PC-9 (cell line): ENCODE results near the gene TGFB3. TPM values are rescaled to one million over a fixed set of nuclear protein-coding genes. Genes with fewer than 3 reads are reported as not detected.

Experiments used
- BruUV-seq: library from RNA; stranded (reverse); fragments of 400-500 nt; replicated peaks from 2 replicates; lab custom pipeline; 2021; lab: Mats Ljungman, UMichigan
- CTCF ChIA-PET: fragments of 300-600 bp; sonication (Branson Sonifier 250); formaldehyde crosslinking; loops from one replicate; lab custom pipeline; 2022; ENCODE audit warnings: antibody characterized with exemption; lab: Charles Lee
- POLR2A ChIA-PET: fragments of 300-600 bp; sonication (Branson Sonifier 250); formaldehyde crosslinking; loops from one replicate; lab custom pipeline; 2022; ENCODE audit warnings: antibody characterized with exemption; ENCODE audit not compliant: unreplicated experiment; lab: Charles Lee
- DNase-seq, 2 experiments: peaks; one replicate each; pipeline versions ENCODE4 v3.0.0 to v3.0.0-alpha.2; 2015 to 2022; ENCODE audit warnings: mixed read lengths in 1 of 2
- H2AFZ ChIP-seq: fragments of 200-600 bp; sonication (generic); 2 replicates; pipeline ENCODE4 v1.8.1; 2017; ENCODE audit warnings: antibody characterized with exemption
- H3F3A ChIP-seq: fragments of 200-600 bp; sonication (generic); 2 replicates; pipeline ENCODE4 v1.8.1; 2017; ENCODE audit warnings: antibody characterized with exemption, mild to moderate bottlenecking, low read depth; ENCODE audit not compliant: insufficient read depth
- H3K27ac ChIP-seq: fragments of 200-600 bp; sonication (generic); 2 replicates; pipeline ENCODE4 v1.6.1; 2016; ENCODE audit warnings: mixed run types
- H3K27me3 ChIP-seq: fragments of 200-600 bp; sonication (generic); 2 replicates; pipeline ENCODE4 v1.6.1; 2016; ENCODE audit warnings: low read depth, mixed run types; ENCODE audit not compliant: insufficient read depth
- H3K36me3 ChIP-seq: fragments of 200-600 bp; sonication (generic); 2 replicates; pipeline ENCODE4 v1.6.1; 2016; ENCODE audit warnings: low read depth, mixed run types
- H3K4me1 ChIP-seq: fragments of 200-600 bp; sonication (generic); replicated peaks from 2 replicates; pipeline ENCODE4 v1.6.1; 2016; ENCODE audit warnings: mixed run types; ENCODE audit not compliant: insufficient read depth
- H3K4me2 ChIP-seq: fragments of 200-600 bp; sonication (generic); 2 replicates; pipeline ENCODE4 v1.6.1; 2017; ENCODE audit warnings: mixed run types
- H3K4me3 ChIP-seq: fragments of 200-600 bp; sonication (generic); 2 replicates; pipeline ENCODE4 v1.6.1; 2016; ENCODE audit warnings: mixed run types
- H3K79me2 ChIP-seq: fragments of 200-600 bp; sonication (generic); 2 replicates; pipeline ENCODE4 v1.6.1; 2017; ENCODE audit warnings: low read depth, mixed run types
- H3K9me2 ChIP-seq: fragments of 200-600 bp; sonication (generic); 2 replicates; pipeline ENCODE4 v1.8.1; 2017; ENCODE audit warnings: mild to moderate bottlenecking; ENCODE audit not compliant: insufficient read depth
- H3K9me3 ChIP-seq: fragments of 200-600 bp; sonication (generic); 2 replicates; pipeline ENCODE4 v1.8.1; 2016; ENCODE audit warnings: low read depth; ENCODE audit not compliant: insufficient read depth
- H4K20me1 ChIP-seq: fragments of 200-600 bp; sonication (generic); 2 replicates; pipeline ENCODE4 v1.8.1; 2017; ENCODE audit not compliant: insufficient read depth
- EZH2 ChIP-seq: fragments of 200-600 bp; sonication (generic); IDR thresholded peaks from 2 replicates; pipeline ENCODE4 v1.8.0; 2017; ENCODE audit warnings: antibody characterized with exemption, low read depth
- intact Hi-C: fragments of 100-400 bp; cut with micrococcal nuclease; formaldehyde crosslinking; loops from one replicate; pipeline ENCODE4 v1.10.0; 2022; ENCODE audit not compliant: unreplicated experiment
- total RNA-seq: library from RNA; stranded (reverse); gene quantifications from 2 replicates; pipeline ENCODE4 v1.2.3, GENCODE V29; 2021
- TF ChIP-seq, protein P1 (sequence below): fragments of 200-600 bp; sonication (generic); conservative IDR thresholded peaks from 2 replicates; pipeline ENCODE4 v1.6.1; 2017; ENCODE audit warnings: mixed run types, antibody characterized with exemption, mild to moderate bottlenecking, moderate library complexity

TGFB3 gene
- total RNA-seq, 1 experiment from 2014 or later, result 2.8 TPM

DNA sequence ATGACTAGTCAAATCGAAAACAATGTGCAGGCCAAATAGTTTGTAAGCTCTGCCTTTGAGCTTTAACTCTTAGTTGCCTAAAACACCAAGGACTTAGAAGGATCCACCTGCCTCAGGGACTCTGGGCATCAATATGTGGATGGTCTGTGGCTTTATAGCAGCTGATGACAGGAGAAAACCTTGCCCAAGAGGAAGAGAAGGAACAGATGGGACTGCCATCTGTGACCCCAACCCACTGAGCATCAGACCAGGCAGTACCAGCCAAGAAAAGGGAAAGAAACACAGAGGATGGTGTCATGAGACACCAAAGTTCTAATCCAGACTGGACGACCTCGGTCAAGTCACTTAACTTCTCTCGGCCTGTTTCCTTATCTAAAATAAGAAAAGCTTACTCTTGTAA, 12.7 kb downstream of the TGFB3 start:
- H3K9me3 ChIP-seq, result no peaks in the 10 kb centered on the region
- ChIA-PET CTCF (interaction anchor here (0.9 kb wide), 1 partner anchor 391 kb away, joined by 5 read pairs; the partner anchor contains the start of gene FLVCR2), POLR2A (interaction anchor here (0.6 kb wide), 1 partner anchor 1790 kb away, joined by 6 read pairs; no protein-coding TSS in a partner anchor)
- no peaks in the 10 kb centered on the region for H3K27me3 ChIP-seq
- H3K4me1 ChIP-seq, result no peaks in the 10 kb centered on the region
- no peaks in the 10 kb centered on the region for H3K79me2 ChIP-seq
- H2AFZ ChIP-seq, result no peak overlapping the region
- TF ChIP-seq EZH2, result no peak
- TF ChIP-seq, protein P1, sequence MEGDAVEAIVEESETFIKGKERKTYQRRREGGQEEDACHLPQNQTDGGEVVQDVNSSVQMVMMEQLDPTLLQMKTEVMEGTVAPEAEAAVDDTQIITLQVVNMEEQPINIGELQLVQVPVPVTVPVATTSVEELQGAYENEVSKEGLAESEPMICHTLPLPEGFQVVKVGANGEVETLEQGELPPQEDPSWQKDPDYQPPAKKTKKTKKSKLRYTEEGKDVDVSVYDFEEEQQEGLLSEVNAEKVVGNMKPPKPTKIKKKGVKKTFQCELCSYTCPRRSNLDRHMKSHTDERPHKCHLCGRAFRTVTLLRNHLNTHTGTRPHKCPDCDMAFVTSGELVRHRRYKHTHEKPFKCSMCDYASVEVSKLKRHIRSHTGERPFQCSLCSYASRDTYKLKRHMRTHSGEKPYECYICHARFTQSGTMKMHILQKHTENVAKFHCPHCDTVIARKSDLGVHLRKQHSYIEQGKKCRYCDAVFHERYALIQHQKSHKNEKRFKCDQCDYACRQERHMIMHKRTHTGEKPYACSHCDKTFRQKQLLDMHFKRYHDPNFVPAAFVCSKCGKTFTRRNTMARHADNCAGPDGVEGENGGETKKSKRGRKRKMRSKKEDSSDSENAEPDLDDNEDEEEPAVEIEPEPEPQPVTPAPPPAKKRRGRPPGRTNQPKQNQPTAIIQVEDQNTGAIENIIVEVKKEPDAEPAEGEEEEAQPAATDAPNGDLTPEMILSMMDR, result no peak
- no peak overlapping the region for H3K4me2 ChIP-seq
- H4K20me1 ChIP-seq, result no peaks in the 10 kb centered on the region
- H3K36me3 ChIP-seq, result no peaks in the 10 kb centered on the region
- no peak overlapping the region for H3K27ac ChIP-seq
- H3F3A ChIP-seq, result no peaks in the 10 kb centered on the region
- no peak overlapping the region for H3K4me3 ChIP-seq
- H3K9me2 ChIP-seq, result no peaks in the 10 kb centered on the region
- no peak for DNase-seq
- intact Hi-C loops, result no loop called here
- no TSS peak for BruUV-seq

DNA sequence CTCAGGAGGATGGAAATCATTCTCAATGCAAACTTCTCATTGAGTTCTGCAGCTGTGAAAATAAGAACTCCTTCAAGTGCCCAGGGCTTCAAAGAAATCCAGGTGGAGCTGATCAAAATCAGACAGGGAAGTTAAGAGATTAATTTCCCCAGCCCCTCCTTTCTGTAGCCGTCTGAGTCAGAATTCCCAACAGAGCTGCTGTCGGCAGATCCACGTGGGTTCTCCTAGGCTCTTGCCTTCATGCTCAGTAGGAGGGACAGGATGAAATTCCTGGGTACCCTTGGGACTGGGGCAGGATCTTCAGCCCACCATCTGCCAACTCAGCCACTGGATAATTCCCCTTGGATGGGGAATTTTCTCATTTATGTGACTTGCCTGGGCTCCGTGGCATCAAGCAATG, 13.3 kb downstream of the TGFB3 start:
- no peaks in the 10 kb centered on the region for H3K36me3 ChIP-seq
- no TSS peak for BruUV-seq
- H2AFZ ChIP-seq, result no peak overlapping the region
- H3K9me2 ChIP-seq, result no peaks in the 10 kb centered on the region
- no peaks in the 10 kb centered on the region for H3K79me2 ChIP-seq
- no peak overlapping the region for H3K4me3 ChIP-seq
- intact Hi-C loops, result no loop called here
- ChIA-PET CTCF (interaction anchor here (0.9 kb wide), 1 partner anchor 390 kb away, joined by 5 read pairs; the partner anchor contains the start of gene FLVCR2), POLR2A (no interaction called here)
- no peaks in the 10 kb centered on the region for H3K27me3 ChIP-seq
- TF ChIP-seq EZH2, result no peak
- TF ChIP-seq, protein P1, result no peak
- no peak overlapping the region for H3K4me2 ChIP-seq
- H3K27ac ChIP-seq, result no peak overlapping the region
- no peaks in the 10 kb centered on the region for H3K4me1 ChIP-seq
- H3K9me3 ChIP-seq, result no peaks in the 10 kb centered on the region
- DNase-seq, result no peak
- H3F3A ChIP-seq, result no peaks in the 10 kb centered on the region
- H4K20me1 ChIP-seq, result no peaks in the 10 kb centered on the region

DNA sequence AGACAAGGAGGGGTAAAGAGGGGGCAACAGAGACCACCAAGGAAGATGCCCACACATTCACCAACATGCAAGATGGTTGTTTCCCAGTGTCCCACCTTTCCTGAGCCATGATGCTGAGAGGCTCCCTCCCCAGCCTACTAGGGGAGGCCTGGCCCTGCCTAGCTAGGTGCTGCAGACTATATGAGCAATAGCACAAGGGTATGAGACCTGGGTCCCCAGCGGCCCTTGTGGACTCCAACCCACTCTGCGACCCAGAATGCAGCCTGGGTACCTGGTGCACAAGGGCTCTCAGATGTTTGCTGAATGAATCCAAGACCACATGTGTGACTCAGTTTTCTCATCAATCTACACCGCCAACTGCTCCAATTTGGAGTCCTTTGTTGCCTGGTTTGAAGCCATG, 13.9 kb downstream of the TGFB3 start:
- H3K79me2 ChIP-seq, result no peaks in the 10 kb centered on the region
- POLR2A ChIA-PET, result no interaction called here
- no peaks in the 10 kb centered on the region for H3K27me3 ChIP-seq
- no peaks in the 10 kb centered on the region for H3K9me3 ChIP-seq
- H3K36me3 ChIP-seq, result no peaks in the 10 kb centered on the region
- no peak overlapping the region for H3K4me3 ChIP-seq
- intact Hi-C loops, result no loop called here
- H2AFZ ChIP-seq, result no peak overlapping the region
- H3F3A ChIP-seq, result no peaks in the 10 kb centered on the region
- H3K9me2 ChIP-seq, result no peaks in the 10 kb centered on the region
- CTCF ChIA-PET, result no interaction called here
- H4K20me1 ChIP-seq, result no peaks in the 10 kb centered on the region
- no peaks in the 10 kb centered on the region for H3K4me1 ChIP-seq
- no peak for DNase-seq
- no peak for TF ChIP-seq EZH2
- TF ChIP-seq, protein P1, result no peak
- H3K4me2 ChIP-seq, result no peak overlapping the region
- BruUV-seq, result no TSS peak
- H3K27ac ChIP-seq, result no peak overlapping the region
